Activated naive CD4-positive, alpha-beta T cell treated with anti-CD3 and anti-CD28 coated beads for 36 hours (primary cell): ENCODE data around the gene PIGA. TPM values are rescaled to one million over a fixed set of nuclear protein-coding genes. Genes with fewer than 3 reads are reported as not detected.
A peak's percentile ranks its signal among the peaks of the same experiment; 100 is the strongest.

ENCODE experiments used
- CTCF ChIA-PET: fragments of 350-600 bp; sonication (Branson Sonifier 250); formaldehyde crosslinking; loops from one replicate; lab custom pipeline; 2021; ENCODE audit warnings: antibody characterized with exemption; lab: Charles Lee
- DNase-seq: peaks from one replicate; pipeline ENCODE4 v3.0.0-alpha.2; 2020
- H3K27ac Mint-ChIP-seq: one replicate; pipeline ENCODE4 v1.8.0; 2021; ENCODE audit warnings: mild to moderate bottlenecking, mixed read lengths
- H3K27me3 Mint-ChIP-seq: one replicate; pipeline ENCODE4 v1.8.0; 2021; ENCODE audit warnings: low read depth, mixed read lengths
- H3K36me3 Mint-ChIP-seq: one replicate; pipeline ENCODE4 v1.8.0; 2021; ENCODE audit warnings: low read depth, mixed read lengths
- H3K4me1 Mint-ChIP-seq: one replicate; pipeline ENCODE4 v1.8.0; 2021; ENCODE audit warnings: low read depth, mixed read lengths
- H3K4me3 Mint-ChIP-seq: one replicate; pipeline ENCODE4 v1.8.0; 2021; ENCODE audit warnings: mild to moderate bottlenecking, moderate library complexity, mixed read lengths
- H3K9me3 Mint-ChIP-seq: one replicate; pipeline ENCODE4 v1.8.0; 2021; ENCODE audit warnings: mixed read lengths
- intact Hi-C: fragments of 100-400 bp; cut with micrococcal nuclease; formaldehyde crosslinking; loops from one replicate; pipeline ENCODE4 v1.15.1; 2023
- total RNA-seq, 2 experiments: library from RNA; stranded (reverse); gene quantifications; one replicate each; pipeline ENCODE4 v1.2.3, GENCODE V29; 2021

The PIGA gene, protein sequence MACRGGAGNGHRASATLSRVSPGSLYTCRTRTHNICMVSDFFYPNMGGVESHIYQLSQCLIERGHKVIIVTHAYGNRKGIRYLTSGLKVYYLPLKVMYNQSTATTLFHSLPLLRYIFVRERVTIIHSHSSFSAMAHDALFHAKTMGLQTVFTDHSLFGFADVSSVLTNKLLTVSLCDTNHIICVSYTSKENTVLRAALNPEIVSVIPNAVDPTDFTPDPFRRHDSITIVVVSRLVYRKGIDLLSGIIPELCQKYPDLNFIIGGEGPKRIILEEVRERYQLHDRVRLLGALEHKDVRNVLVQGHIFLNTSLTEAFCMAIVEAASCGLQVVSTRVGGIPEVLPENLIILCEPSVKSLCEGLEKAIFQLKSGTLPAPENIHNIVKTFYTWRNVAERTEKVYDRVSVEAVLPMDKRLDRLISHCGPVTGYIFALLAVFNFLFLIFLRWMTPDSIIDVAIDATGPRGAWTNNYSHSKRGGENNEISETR
- total RNA-seq, result 10 to 100 TPM; 26.8 to 28.4 TPM

DNA sequence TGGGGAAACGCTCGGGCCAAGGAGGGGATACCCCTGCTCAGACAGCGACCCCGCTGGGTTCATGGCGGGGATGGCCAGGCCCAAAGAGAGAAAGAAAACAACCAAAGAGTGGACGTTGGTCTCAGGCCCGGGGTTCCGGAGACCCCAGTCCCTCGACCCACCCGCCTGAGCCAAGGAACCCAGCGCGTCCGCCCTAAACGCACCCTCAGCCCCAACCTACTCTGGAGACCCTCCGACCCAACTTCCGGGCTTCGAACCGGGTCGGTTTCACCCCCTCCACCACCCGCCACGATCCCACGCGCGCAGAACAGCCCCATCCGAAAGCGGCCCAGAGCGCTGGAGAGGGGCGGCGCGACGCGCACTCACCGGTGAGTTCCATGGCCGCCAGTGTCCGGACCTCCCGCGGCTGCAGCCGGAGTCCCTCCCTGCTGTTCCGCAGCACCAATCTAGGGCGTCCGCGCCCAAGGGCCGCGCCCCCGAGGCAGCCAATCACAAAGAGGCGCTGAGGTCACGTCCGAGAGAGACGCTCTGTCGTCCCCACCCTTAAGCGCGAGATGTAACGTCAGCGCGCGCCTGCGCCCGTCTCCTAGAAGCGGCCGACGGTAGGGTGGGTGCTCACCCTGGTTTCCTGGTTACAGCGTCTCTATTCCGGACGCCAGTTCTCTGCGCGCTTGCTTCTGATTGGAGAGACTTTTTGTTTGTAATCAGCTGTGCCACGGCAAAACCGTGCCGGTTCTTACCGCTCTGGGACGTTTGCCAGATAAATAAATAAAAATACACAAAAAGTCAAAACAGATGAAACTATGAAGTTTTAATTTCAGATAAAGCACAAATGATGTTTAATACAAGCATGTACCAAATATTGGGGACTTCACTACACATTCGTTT is at the start of gene PIGA:
Gene PIGA, minus strand, starts transcription at position 389 of the 888 bp plus-strand sequence. CDS start 3,593 bp downstream, outside the sequence.
- H3K36me3 Mint-ChIP-seq, result peaks cover 6% of the 10 kb centered on the region
- intact Hi-C loops, result loop anchor here (1.0 to 5.0 kb wide), 15 partner anchors 33 to 1612 kb away; partner anchors contain the start of genes AP1S2, CA5B, CTPS2 and FANCB
- H3K27ac Mint-ChIP-seq, result peak within 1 kb of the TSS; percentile 87
- CTCF ChIA-PET, result interaction anchor here (0.7 to 2.7 kb wide), 2 partner anchors 11 to 14 kb away, joined by 3 to 11 read pairs; no protein-coding TSS in a partner anchor
- peak; percentile 94 for DNase-seq
- H3K4me3 Mint-ChIP-seq, result peak within 1 kb of the TSS; percentile 89
- H3K4me1 Mint-ChIP-seq, result peaks cover 12% of the 10 kb centered on the region
- H3K27me3 Mint-ChIP-seq, result no peaks in the 10 kb centered on the region
- H3K9me3 Mint-ChIP-seq, result no peaks in the 10 kb centered on the region

DNA sequence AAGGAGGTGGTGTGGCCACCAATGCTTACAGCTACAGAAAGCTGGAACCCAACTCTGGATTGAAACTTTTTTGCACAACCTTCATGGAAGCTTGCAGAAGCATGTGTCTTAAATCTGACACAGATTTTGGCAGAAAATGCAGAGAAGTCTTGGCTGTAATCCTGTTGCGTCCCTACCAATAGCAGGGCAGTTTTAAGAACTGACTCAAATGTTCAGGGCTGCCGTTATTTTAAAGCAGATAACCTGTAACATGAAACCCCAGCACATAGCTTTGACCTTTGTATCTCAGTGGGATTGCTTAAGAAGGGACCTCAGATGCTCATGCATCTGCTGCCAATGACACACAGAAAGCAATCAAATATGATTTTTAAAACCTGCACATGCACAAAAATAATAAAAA is 49.0 kb upstream of the PIGA start, which contains the start of gene VEGFD:
Gene VEGFD, minus strand, starts transcription at position 110 of the 400 bp plus-strand sequence. CDS start 467 bp downstream, outside the sequence.
- Mint-ChIP-seq H3K4me1 (no peaks in the 10 kb centered on the region), H3K9me3 (no peaks in the 10 kb centered on the region), H3K27ac (no peak within 1 kb of the TSS), H3K4me3 (no peak within 1 kb of the TSS), H3K36me3 (no peaks in the 10 kb centered on the region), H3K27me3 (peaks cover 5% of the 10 kb centered on the region)
- no peak for DNase-seq
- CTCF ChIA-PET, result no interaction called here
- intact Hi-C loops, result no loop called here

DNA sequence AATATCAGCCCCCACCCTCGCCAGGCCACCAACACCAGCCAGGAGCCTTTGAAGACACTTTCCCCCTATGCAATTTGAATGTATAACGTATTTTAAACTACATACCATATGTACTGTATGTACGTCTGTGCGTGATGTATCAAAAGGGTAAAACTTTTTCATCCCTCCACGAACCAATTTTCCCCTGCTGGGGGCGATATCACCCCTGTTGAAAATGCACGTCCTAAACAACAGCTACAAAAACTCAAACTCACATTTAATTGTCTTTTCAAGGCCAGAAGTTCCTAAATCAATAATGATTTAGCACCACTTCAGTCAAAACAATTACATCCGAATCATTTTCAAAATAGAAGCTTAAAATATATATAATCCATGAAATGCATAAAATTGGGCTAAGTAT is 47.5 kb upstream of the PIGA start:
- no peak overlapping the region for H3K4me3 Mint-ChIP-seq
- CTCF ChIA-PET, result no interaction called here
- intact Hi-C loops, result no loop called here
- H3K4me1 Mint-ChIP-seq, result no peaks in the 10 kb centered on the region
- no peaks in the 10 kb centered on the region for H3K9me3 Mint-ChIP-seq
- DNase-seq, result no peak
- no peaks in the 10 kb centered on the region for H3K36me3 Mint-ChIP-seq
- H3K27ac Mint-ChIP-seq, result no peak overlapping the region
- H3K27me3 Mint-ChIP-seq, result peaks cover 5% of the 10 kb centered on the region

DNA sequence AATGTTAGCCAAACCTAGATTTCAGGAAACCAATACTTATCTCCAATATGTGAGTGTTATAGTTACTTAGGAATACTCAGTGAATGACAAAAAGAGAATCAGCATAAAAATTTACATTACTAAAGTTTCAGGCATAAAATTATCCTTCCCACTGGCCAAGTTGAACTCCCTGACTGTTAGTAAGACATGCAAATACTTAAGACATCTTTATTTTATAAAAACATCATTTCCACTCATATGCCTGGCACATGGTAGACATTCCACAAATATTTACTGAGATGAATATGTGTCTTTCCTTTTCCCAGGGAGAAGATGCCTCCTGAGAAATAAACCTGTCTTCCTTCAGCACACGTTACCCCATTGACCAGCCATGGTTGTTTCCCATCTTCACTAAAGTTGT is 41.6 kb upstream of the PIGA start:
- H3K4me3 Mint-ChIP-seq, result no peak overlapping the region
- H3K4me1 Mint-ChIP-seq, result no peaks in the 10 kb centered on the region
- no peaks in the 10 kb centered on the region for H3K36me3 Mint-ChIP-seq
- no peak overlapping the region for H3K27ac Mint-ChIP-seq
- CTCF ChIA-PET, result no interaction called here
- intact Hi-C loops, result no loop called here
- H3K27me3 Mint-ChIP-seq, result no peaks in the 10 kb centered on the region
- H3K9me3 Mint-ChIP-seq, result no peaks in the 10 kb centered on the region
- no peak for DNase-seq

DNA sequence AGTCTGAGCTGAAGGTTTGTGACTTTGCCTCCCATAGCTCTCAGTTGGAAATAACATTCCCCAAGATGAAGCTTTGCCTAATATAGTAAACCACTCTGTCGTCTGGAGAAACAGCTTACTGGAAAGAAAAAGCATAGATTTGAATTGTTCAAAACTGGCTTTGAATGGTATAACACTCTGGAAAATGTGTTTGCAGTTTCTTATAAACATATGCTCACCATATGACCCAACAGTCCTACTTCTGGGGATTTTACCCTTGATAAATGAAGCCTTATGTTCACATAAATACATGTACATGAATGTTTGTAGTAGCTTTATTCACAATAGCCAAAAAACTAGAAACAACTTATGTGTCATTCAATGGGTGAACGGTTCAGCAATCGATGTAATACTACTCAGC is 38.7 kb upstream of the PIGA start:
- CTCF ChIA-PET, result interaction anchor here (1.3 kb wide), 1 partner anchor 94 kb away, joined by 4 read pairs; no protein-coding TSS in a partner anchor
- H3K4me3 Mint-ChIP-seq, result no peak overlapping the region
- H3K27me3 Mint-ChIP-seq, result no peaks in the 10 kb centered on the region
- no peaks in the 10 kb centered on the region for H3K36me3 Mint-ChIP-seq
- intact Hi-C loops, result no loop called here
- H3K9me3 Mint-ChIP-seq, result no peaks in the 10 kb centered on the region
- no peaks in the 10 kb centered on the region for H3K4me1 Mint-ChIP-seq
- H3K27ac Mint-ChIP-seq, result no peak overlapping the region
- no peak for DNase-seq

DNA sequence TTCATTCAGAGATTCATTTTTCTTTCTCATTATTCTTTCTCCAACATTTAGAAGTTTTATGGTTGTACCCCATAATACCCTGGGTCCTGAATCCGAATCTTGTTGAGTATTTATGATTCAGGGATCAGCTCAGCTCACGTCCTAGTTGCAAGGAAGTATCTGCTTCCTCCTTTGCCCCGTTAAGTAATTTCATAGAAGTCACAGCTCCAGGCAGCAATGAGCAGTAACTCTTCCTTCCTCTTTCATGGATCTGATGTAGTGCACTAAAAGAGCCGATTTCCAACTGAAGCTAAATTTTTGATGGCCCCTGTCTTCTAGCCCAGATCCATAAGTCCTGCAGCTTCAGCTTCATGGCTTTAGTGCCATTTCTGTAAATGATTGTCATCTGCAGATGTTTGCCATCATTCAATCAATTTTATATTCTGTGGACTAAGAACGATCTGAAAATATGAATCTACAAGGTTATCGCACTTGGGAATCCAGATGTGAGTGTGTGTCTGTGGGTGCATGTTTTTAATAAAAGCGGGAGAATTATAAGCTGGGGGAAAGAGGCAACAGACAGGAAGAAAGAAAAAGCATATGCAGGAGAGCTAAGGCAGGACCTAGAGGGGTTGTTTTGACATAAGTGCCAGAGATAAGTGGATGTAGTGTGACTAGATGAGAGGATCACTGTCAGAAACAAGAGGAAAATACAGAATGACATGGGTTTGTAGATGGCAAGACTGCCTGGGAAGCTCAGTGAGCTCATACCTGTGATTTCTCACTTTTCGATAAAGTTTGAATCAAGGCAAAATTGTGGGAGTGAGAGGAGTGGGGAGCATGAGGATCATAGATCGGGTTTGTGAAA is 31.4 kb upstream of the PIGA start:
- H3K36me3 Mint-ChIP-seq, result no peaks in the 10 kb centered on the region
- H3K27ac Mint-ChIP-seq, result no peak overlapping the region
- DNase-seq, result no peak
- intact Hi-C loops, result no loop called here
- H3K9me3 Mint-ChIP-seq, result no peaks in the 10 kb centered on the region
- no peak overlapping the region for H3K4me3 Mint-ChIP-seq
- CTCF ChIA-PET, result interaction anchor here (0.9 kb wide), 1 partner anchor 18 kb away, joined by 3 read pairs; no protein-coding TSS in a partner anchor
- no peaks in the 10 kb centered on the region for H3K4me1 Mint-ChIP-seq
- peaks cover 9% of the 10 kb centered on the region for H3K27me3 Mint-ChIP-seq

DNA sequence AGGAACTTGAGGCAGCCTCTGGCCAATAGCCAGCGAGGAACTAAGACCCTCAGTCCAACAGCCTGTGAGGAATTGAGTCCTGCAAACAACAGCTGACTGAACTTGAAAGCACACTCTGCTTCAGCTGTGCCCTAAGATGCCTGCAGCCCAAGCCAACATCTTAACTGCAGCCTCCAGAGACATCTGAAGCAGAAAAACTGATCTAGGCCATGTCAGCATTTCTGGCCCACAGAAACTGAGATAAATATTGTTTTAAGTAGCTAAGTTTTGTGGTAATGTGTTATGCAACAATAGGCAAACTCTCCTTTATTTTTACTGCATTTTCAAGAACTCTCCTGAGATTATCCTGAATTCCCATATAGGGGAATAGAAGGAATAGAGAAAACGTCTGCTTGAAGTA is 24.4 kb upstream of the PIGA start:
- no peaks in the 10 kb centered on the region for H3K36me3 Mint-ChIP-seq
- intact Hi-C loops, result no loop called here
- H3K27ac Mint-ChIP-seq, result no peak overlapping the region
- H3K4me1 Mint-ChIP-seq, result no peaks in the 10 kb centered on the region
- CTCF ChIA-PET, result no interaction called here
- no peak overlapping the region for H3K4me3 Mint-ChIP-seq
- no peaks in the 10 kb centered on the region for H3K9me3 Mint-ChIP-seq
- no peak for DNase-seq
- H3K27me3 Mint-ChIP-seq, result no peaks in the 10 kb centered on the region

DNA sequence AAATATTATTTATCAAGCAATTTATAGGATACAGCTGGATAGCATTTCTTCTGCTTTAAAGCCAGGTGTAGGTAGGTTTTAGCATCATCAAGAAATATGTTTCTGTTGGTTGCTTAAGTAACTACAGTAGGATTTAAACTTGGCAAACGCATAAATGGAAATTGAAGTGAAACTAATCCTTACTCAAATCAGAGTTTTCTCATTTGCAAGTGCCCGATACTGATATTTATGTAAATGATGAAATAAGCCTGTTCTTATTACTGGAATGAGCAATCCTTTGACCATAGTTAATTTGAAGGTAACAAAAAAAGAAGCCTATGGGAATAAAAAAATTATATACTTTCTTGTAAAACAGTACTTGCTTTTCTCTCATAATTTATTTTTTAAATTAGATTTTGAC is 23.2 kb upstream of the PIGA start:
- no peak overlapping the region for H3K4me3 Mint-ChIP-seq
- DNase-seq, result no peak
- H3K9me3 Mint-ChIP-seq, result no peaks in the 10 kb centered on the region
- H3K27me3 Mint-ChIP-seq, result no peaks in the 10 kb centered on the region
- H3K36me3 Mint-ChIP-seq, result no peaks in the 10 kb centered on the region
- no peak overlapping the region for H3K27ac Mint-ChIP-seq
- intact Hi-C loops, result no loop called here
- H3K4me1 Mint-ChIP-seq, result no peaks in the 10 kb centered on the region
- CTCF ChIA-PET, result interaction anchor here (2.4 kb wide), 1 partner anchor 10 kb away, joined by 6 read pairs; no protein-coding TSS in a partner anchor

DNA sequence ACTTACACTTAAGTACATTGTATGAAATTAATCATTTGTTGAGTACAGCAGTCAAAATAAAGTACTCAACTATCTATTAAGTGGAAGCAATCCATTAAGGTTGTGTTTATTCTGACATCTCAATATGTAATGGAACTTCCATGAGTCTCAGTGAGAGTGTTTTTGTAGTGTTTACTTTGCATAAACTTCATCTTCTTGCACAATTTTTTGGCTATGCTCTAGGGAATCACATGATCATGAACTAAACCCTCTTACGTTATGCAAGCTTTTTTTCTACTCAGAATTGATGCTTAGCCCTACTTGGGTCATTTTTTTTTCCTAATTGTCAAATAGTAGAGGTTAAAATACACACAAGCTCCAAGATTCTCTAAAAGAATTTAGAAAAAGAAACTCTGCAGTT is 21.1 kb upstream of the PIGA start:
- H3K27me3 Mint-ChIP-seq, result no peaks in the 10 kb centered on the region
- no peaks in the 10 kb centered on the region for H3K36me3 Mint-ChIP-seq
- CTCF ChIA-PET, result no interaction called here
- DNase-seq, result no peak
- no peaks in the 10 kb centered on the region for H3K9me3 Mint-ChIP-seq
- no peak overlapping the region for H3K27ac Mint-ChIP-seq
- intact Hi-C loops, result no loop called here
- no peak overlapping the region for H3K4me3 Mint-ChIP-seq
- H3K4me1 Mint-ChIP-seq, result no peaks in the 10 kb centered on the region

DNA sequence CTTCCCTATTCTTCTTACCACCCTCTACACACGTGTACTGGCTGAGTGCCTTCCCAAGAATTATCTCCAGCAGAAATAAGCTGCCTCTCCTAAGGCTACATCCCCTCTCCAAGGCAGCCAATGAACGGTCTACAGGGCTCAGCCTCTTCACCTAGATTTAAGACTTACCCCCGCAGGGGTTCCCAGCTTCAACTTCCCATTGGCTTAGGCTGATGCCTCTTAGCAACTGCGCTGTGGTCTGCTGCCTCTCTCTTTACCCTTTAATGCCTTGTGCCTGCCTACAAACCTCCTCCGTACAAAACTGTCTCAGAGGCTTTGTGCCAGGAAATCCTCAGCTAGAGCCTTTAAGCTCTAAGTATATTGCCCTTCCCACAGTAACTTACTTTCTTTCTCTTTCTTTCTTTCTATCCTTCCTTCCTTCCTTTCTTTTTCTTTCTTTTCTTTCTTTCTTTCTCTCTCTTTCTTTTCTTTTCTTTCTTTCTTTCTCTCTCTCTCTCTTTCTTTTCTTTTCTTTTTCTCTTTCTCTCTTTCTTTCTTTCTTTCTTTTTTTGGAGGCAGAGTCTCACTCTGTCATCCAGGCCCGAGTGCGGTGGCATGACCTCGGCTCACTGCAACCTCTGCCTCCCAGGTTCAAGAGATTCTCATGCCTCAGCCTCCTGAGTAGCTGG is 15.1 kb upstream of the PIGA start:
- CTCF ChIA-PET, result interaction anchor here (0.6 to 3.3 kb wide), 5 partner anchors 15 to 194 kb away, joined by 3 to 19 read pairs (median 10); partner anchors contain the start of genes PIGA and PIR
- Mint-ChIP-seq H3K4me3 (no peak overlapping the region), H3K36me3 (no peaks in the 10 kb centered on the region), H3K27ac (no peak overlapping the region), H3K27me3 (no peaks in the 10 kb centered on the region), H3K9me3 (no peaks in the 10 kb centered on the region), H3K4me1 (no peaks in the 10 kb centered on the region)
- DNase-seq, result no peak
- intact Hi-C loops, result no loop called here

DNA sequence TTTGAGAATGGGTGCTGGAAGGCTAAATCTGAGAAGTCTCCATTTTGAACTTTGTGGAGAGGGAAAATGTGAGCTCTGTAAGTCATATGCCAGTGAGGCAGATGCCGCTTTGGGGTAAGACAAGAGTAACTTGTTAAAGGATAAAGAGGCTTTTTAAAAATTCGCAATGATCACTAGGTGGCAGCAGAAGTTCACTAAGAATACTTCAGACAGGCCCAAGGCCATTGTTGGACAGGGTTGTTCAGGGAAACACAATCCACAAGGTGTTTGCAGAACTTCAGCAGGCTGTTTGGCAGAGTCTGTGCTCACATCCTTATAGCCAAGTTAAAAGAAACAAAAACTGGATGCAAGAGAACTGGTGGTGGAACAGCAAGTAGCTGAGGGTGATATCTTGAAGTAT is 13.7 kb upstream of the PIGA start:
- peaks cover 2% of the 10 kb centered on the region for H3K27me3 Mint-ChIP-seq
- peak; percentile 17 for DNase-seq
- H3K9me3 Mint-ChIP-seq, result no peaks in the 10 kb centered on the region
- H3K27ac Mint-ChIP-seq, result no peak overlapping the region
- no peaks in the 10 kb centered on the region for H3K36me3 Mint-ChIP-seq
- CTCF ChIA-PET, result interaction anchor here (0.6 to 3.3 kb wide), 11 partner anchors 9 to 170 kb away, joined by 3 to 19 read pairs (median 4); partner anchors contain the start of genes ASB11, PIGA and PIR
- intact Hi-C loops, result loop anchor here (1.0 kb wide), 2 partner anchors 119 to 216 kb away; no protein-coding TSS in a partner anchor
- H3K4me1 Mint-ChIP-seq, result no peaks in the 10 kb centered on the region
- no peak overlapping the region for H3K4me3 Mint-ChIP-seq
